Activated T-helper 2 cell treated with anti-CD3 and anti-CD28 coated beads, Interferon-gamma antibody, Interleukin-2, Interleukin-4, amounts not matched to agents 10 μg/mL and 5 μg/mL and 100 μg/mL, durations not matched to agents 14 hours and 24 hours and 36 hours (primary cell): ENCODE data around the gene HEXB. TPM values are rescaled to one million over a fixed set of nuclear protein-coding genes. Genes with fewer than 3 reads are reported as not detected.

Experiments used
- DNase-seq: peaks from one replicate; pipeline ENCODE4 v3.0.0; 2021; ENCODE audit warnings: low spot score
- H3K27ac Mint-ChIP-seq: one replicate; pipeline ENCODE4 v1.8.0; 2021; ENCODE audit warnings: mixed read lengths
- H3K27me3 Mint-ChIP-seq: one replicate; pipeline ENCODE4 v1.8.0; 2021; ENCODE audit warnings: low read depth, mixed read lengths
- H3K36me3 Mint-ChIP-seq: one replicate; pipeline ENCODE4 v1.8.0; 2021; ENCODE audit warnings: low read depth, mixed read lengths
- H3K4me1 Mint-ChIP-seq: one replicate; pipeline ENCODE4 v1.8.0; 2021; ENCODE audit warnings: low read depth, mixed read lengths
- H3K4me3 Mint-ChIP-seq: one replicate; pipeline ENCODE4 v1.8.0; 2021; ENCODE audit warnings: low read depth, mild to moderate bottlenecking, moderate library complexity, mixed read lengths
- H3K9me3 Mint-ChIP-seq: one replicate; pipeline ENCODE4 v1.8.0; 2021; ENCODE audit warnings: mixed read lengths
- intact Hi-C: fragments of 100-400 bp; cut with micrococcal nuclease; formaldehyde crosslinking; loops from one replicate; pipeline ENCODE4 v1.15.1; 2023
- total RNA-seq: library from RNA; stranded (reverse); gene quantifications from 2 replicates; pipeline ENCODE4 v1.2.3, GENCODE V29; 2022

Gene HEXB
- total RNA-seq, 1 donor from 2014 or later: 56.6 TPM

- Mint-ChIP-seq H3K4me3 (no peak overlapping the region), H3K27me3 (peaks cover 67% of the 10 kb centered on the region), H3K36me3 (no peaks in the 10 kb centered on the region), H3K27ac (no peak overlapping the region), H3K9me3 (no peaks in the 10 kb centered on the region), H3K4me1 (peaks cover 22% of the 10 kb centered on the region)
- intact Hi-C loops: loop anchor here (5.0 to 10.0 kb wide), 3 partner anchors 248 to 446 kb away; no protein-coding TSS in a partner anchor
- DNase-seq: no peak
Observed at GRCh38 chr5:74643111-74643562, 41.9 kb upstream of the HEXB start.

DNA sequence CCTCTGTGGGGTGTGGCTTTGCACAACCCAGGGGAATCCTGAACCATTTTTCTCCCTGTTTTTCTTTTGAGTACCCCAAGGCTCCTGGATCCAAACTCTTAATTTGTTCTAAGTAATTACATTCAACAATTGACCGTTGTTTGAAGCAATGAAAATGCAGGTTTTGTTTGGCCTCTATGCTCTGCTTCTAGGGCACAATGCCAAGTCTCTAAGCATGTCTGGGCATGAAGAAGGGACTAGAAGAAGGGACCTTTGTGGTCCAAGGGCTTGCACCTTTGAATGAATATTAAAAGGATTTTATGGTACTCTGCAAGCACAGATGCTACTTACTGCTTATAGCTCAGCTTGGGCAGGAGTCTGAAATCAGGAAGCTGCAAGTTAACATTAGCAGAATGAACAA, 37.9 kb upstream of the HEXB start:
- H3K27me3 Mint-ChIP-seq: peaks cover 54% of the 10 kb centered on the region
- DNase-seq: no peak
- H3K4me1 Mint-ChIP-seq: peaks cover 3% of the 10 kb centered on the region
- H3K4me3 Mint-ChIP-seq: no peak overlapping the region
- no peak overlapping the region for H3K27ac Mint-ChIP-seq
- intact Hi-C loops: loop anchor here (5.0 to 10.0 kb wide), 2 partner anchors 252 to 595 kb away; no protein-coding TSS in a partner anchor
- H3K9me3 Mint-ChIP-seq: no peaks in the 10 kb centered on the region
- no peaks in the 10 kb centered on the region for H3K36me3 Mint-ChIP-seq

DNA sequence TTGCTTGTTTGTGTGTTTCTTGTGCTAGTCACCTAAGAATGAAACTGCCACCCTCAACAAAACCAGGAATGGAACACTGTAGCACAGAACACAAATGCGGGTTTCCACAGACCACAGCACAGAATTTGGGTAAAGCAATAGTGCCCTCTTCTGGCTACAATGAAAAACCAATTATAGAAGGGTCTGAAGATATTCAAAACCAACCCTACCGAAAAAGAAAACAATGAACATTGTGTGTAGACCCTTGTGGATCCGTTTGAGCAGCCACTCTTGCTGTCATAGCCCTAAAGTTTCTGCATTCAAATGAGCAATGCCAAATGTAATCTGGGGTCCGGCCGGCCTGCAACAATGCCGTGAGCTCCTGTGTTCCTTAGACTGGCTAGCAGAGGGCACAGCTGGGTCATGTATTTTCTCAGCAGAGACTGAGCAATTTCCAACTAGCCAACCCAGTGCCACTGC, 36.2 kb upstream of the HEXB start:
- peaks cover 39% of the 10 kb centered on the region for H3K27me3 Mint-ChIP-seq
- no peaks in the 10 kb centered on the region for H3K9me3 Mint-ChIP-seq
- no peak overlapping the region for H3K27ac Mint-ChIP-seq

GRCh38 chr5:74649421-74649973, 35.5 kb upstream of the HEXB start:
- intact Hi-C loops: loop anchor here (5.0 to 10.0 kb wide), 2 partner anchors 255 to 597 kb away; no protein-coding TSS in a partner anchor
- Mint-ChIP-seq H3K36me3 (no peaks in the 10 kb centered on the region), H3K27ac (no peak overlapping the region), H3K27me3 (peaks cover 34% of the 10 kb centered on the region), H3K4me3 (no peak overlapping the region), H3K9me3 (no peaks in the 10 kb centered on the region), H3K4me1 (peaks cover 2% of the 10 kb centered on the region)
- DNase-seq: no peak

More for the DNA sequence above, 36.2 kb upstream of the HEXB start:
- DNase-seq: peak; percentile 11
- Mint-ChIP-seq H3K4me1 (peaks cover 2% of the 10 kb centered on the region), H3K36me3 (no peaks in the 10 kb centered on the region), H3K4me3 (no peak overlapping the region)
- intact Hi-C loops: loop anchor here (1.0 to 10.0 kb wide), 3 partner anchors 254 to 747 kb away; no protein-coding TSS in a partner anchor

- Mint-ChIP-seq H3K27ac (no peak overlapping the region), H3K4me3 (no peak overlapping the region), H3K4me1 (peaks cover 2% of the 10 kb centered on the region), H3K36me3 (no peaks in the 10 kb centered on the region), H3K9me3 (no peaks in the 10 kb centered on the region), H3K27me3 (peaks cover 26% of the 10 kb centered on the region)
- DNase-seq: no peak
- intact Hi-C loops: no loop called here
Observed at GRCh38 chr5:74651710-74652109, 33.3 kb upstream of the HEXB start.

- DNase-seq: no peak
- Mint-ChIP-seq H3K4me3 (no peak overlapping the region), H3K9me3 (no peaks in the 10 kb centered on the region), H3K4me1 (peaks cover 2% of the 10 kb centered on the region), H3K36me3 (no peaks in the 10 kb centered on the region), H3K27ac (no peak overlapping the region), H3K27me3 (peaks cover 22% of the 10 kb centered on the region)
- intact Hi-C loops: no loop called here
Observed at GRCh38 chr5:74652576-74652975, 32.5 kb upstream of the HEXB start.

GRCh38 chr5:74653991-74654390, 31.0 kb upstream of the HEXB start:
- Mint-ChIP-seq H3K27me3 (peaks cover 20% of the 10 kb centered on the region), H3K27ac (no peak overlapping the region), H3K9me3 (no peaks in the 10 kb centered on the region), H3K36me3 (no peaks in the 10 kb centered on the region), H3K4me1 (no peaks in the 10 kb centered on the region), H3K4me3 (no peak overlapping the region)
- intact Hi-C loops: no loop called here
- DNase-seq: no peak

DNA sequence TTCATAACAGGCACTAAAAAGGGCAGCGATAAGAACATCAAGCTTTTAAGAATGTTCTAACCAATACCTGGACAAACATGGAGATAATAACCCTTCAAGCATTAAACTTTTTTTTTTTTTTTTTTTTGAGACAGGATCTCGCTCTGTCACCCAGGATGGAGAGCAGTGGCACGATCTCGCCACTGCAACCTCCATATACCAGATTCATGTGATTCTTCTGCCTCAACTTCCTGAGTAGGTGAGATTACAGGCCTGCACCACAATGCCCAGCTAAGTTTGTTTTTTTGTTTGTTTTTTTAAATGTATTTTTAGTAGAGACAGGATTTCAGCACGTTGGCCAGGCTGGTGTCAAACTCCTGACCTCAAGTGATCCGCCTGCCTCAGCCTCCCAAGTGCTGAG, 29.8 kb upstream of the HEXB start:
- intact Hi-C loops: no loop called here

GRCh38 chr5:74655716-74656115, 29.3 kb upstream of the HEXB start:
- Mint-ChIP-seq H3K36me3 (no peaks in the 10 kb centered on the region), H3K4me3 (no peak overlapping the region), H3K4me1 (no peaks in the 10 kb centered on the region), H3K27ac (no peak overlapping the region), H3K27me3 (peaks cover 21% of the 10 kb centered on the region), H3K9me3 (no peaks in the 10 kb centered on the region)
- intact Hi-C loops: no loop called here
- DNase-seq: no peak

More for the DNA sequence above, 29.8 kb upstream of the HEXB start:
- no peaks in the 10 kb centered on the region for H3K9me3 Mint-ChIP-seq
- H3K36me3 Mint-ChIP-seq: no peaks in the 10 kb centered on the region
- H3K27me3 Mint-ChIP-seq: peaks cover 20% of the 10 kb centered on the region
- H3K4me3 Mint-ChIP-seq: no peak overlapping the region
- DNase-seq: no peak
- H3K4me1 Mint-ChIP-seq: no peaks in the 10 kb centered on the region
- H3K27ac Mint-ChIP-seq: no peak overlapping the region

DNA sequence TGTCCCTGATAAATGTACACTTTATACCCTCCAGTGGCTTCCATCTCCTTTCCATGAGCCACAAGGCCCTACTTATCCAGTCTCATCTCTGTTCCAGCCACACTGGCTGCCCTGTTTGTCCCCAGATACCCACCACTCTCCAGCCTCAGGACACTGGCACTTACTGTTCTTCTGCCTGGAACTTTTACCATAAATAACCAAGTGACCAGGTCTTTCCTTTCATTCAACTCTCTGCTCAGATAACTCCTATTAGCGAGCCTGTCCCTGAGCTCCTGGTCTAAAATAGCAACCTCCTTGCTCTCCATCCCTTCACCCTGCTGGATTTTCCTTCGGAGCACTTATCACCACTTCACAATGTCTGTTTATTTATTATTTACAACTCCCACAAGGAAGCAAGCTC, 27.9 kb upstream of the HEXB start:
- Mint-ChIP-seq H3K36me3 (no peaks in the 10 kb centered on the region), H3K4me1 (no peaks in the 10 kb centered on the region), H3K27ac (no peak overlapping the region), H3K9me3 (no peaks in the 10 kb centered on the region), H3K4me3 (no peak overlapping the region), H3K27me3 (peaks cover 25% of the 10 kb centered on the region)
- DNase-seq: no peak
- intact Hi-C loops: no loop called here

DNA sequence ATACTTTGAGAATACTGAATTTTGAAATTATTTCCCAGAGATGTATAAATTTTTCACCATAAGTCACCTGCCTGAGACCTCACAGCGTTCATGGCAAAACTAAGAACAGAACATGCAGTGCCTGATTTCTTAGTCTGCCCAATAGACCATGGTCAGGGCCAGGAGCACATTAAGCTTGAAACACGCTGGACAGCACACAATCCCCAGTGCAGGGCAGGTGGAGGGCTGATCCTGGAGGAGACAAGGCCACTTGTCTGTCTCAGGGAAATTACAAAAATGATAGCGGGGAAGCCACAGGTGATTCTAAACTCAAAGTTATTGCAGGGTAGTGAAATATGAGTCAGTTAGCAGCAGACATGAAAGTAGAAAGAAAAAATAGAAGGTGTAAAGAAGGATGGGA, 25.9 kb upstream of the HEXB start:
- no peaks in the 10 kb centered on the region for H3K4me1 Mint-ChIP-seq
- no peaks in the 10 kb centered on the region for H3K36me3 Mint-ChIP-seq
- H3K9me3 Mint-ChIP-seq: no peaks in the 10 kb centered on the region
- DNase-seq: no peak
- H3K27me3 Mint-ChIP-seq: peaks cover 35% of the 10 kb centered on the region
- H3K4me3 Mint-ChIP-seq: no peak overlapping the region
- H3K27ac Mint-ChIP-seq: no peak overlapping the region
- intact Hi-C loops: no loop called here

DNA sequence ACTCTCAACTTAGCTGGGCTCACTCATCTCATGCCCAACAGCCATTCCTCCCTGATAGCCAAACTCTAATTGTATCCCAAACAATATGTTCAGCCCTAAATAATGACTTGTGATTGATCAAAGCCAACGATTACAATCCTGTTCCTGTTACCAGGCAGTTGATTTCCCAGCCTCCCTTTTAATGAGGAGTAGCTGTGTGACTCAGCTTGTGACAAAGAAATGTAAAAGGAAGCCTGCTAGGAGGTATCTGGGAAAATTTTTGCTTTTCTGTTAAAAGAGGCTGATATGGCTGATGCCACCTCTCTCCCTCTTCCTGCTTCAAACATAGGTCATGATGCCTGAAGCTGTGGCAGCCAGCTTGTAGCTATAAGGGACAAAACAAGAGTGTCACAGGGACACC, 24.9 kb upstream of the HEXB start:
- H3K36me3 Mint-ChIP-seq: no peaks in the 10 kb centered on the region

DNA sequence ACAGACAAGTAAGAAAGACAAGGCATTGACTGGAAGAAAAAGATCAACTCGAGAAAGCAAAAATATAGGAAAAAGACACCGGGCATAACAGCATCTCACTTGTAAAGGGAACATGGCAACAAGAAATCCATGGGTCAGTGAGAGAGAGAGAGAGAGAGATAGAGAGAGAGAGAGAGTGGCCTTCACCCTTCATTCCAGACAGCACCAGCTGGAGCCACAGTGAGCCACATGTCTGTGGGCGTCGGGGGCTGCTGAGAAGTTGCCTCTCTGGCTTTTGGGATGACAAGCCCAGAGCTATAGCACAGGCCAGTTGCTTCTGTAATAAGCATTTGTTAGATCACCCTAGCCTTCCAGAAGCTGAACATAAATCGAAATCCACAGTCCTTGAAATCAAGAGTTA, 24.2 kb upstream of the HEXB start:
- no peaks in the 10 kb centered on the region for H3K9me3 Mint-ChIP-seq
- no peaks in the 10 kb centered on the region for H3K36me3 Mint-ChIP-seq
- peaks cover 36% of the 10 kb centered on the region for H3K27me3 Mint-ChIP-seq
- intact Hi-C loops: no loop called here
- DNase-seq: no peak
- H3K27ac Mint-ChIP-seq: no peak overlapping the region
- no peaks in the 10 kb centered on the region for H3K4me1 Mint-ChIP-seq
- H3K4me3 Mint-ChIP-seq: no peak overlapping the region

More for the DNA sequence above, 24.9 kb upstream of the HEXB start:
- no peak overlapping the region for H3K27ac Mint-ChIP-seq
- no peak for DNase-seq
- H3K9me3 Mint-ChIP-seq: no peaks in the 10 kb centered on the region
- H3K4me3 Mint-ChIP-seq: no peak overlapping the region
- peaks cover 29% of the 10 kb centered on the region for H3K27me3 Mint-ChIP-seq
- no peaks in the 10 kb centered on the region for H3K4me1 Mint-ChIP-seq
- intact Hi-C loops: no loop called here
